Hematopoietic multipotent progenitor cell treated with erythropoietin and hydrocortisone succinate and interleukin-3 and kit ligand, for 8 days (in vitro differentiated cells): ENCODE measurements around the gene ZBTB24.

Experiments used
- DNase-seq: peaks from one replicate; pipeline ENCODE4 v3.0.0-alpha.2; 2015

ZBTB24 gene

DNA sequence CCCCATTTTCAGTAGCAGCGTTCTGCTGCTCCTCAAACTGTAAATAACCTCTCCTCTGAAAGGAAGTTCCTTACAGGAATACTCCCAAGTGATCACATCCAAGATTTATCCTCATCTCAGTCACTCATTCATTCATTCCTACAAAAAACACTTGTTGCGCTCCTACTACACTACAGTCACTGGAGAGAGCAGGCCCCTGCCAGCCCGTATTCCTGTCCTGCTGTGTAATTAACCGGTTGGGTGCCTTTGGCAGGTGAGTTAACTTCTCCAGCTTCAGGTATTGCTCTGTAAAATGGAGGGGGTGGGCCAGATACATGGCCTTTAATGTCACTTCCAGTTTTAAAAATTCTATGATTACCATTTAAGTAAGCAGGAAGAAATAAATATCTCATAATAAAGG, 15.0 kb upstream of the ZBTB24 start:
- no peak for DNase-seq

DNA sequence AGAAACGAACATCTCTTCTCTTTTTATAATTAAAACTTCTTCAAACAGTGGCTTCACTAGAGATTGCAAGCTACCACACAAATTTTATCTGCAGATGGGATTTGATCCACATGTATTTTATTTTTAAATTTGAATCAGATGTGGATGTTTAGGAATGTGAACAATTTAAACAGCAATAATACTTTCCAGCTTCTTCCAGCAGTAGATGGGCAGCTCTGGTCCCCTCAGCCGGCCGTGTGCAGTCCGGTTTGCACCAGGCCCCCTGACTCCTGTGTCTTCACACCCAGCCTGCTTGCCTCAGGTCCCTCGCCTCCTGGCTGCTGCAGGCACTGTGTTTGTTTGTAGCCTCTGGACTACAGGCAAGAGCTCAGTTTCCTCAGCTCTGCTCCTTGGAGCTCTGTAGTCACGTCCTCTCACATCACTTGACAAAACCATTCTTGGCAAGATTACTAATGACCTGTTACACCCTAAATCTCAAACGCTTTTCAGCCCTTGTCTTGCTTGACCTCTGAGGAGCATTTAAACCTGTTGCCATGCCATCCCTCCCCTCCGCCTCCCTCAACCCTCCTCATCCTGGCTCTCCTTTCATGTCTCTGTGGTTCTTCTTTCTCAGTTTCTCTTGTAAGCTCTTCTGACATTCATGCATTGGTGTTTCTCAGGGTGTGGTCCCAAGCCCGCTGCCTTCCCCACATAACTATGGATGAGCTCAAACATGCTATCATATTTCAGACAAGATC, 13.2 kb upstream of the ZBTB24 start:
- DNase-seq = no peak

DNA sequence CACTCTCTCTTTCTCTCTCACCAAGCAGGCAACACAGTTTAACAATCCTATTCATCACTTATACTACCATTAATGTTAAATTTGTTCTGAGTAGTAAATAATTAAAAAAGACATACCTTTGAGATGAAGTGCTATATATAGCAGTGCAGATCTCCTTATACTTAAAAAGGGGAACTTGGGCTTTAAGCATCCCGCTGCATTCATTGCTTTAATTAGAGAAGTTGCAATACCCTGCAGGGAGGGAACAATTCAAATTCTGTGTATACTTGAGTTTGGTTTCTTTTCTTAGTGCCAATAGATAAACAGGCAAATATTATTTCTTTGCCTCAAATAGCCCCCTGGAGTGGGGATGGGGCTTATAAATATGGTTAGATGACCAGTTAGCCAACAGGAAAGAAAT, 10.8 kb upstream of the ZBTB24 start:
- no peak for DNase-seq

DNA sequence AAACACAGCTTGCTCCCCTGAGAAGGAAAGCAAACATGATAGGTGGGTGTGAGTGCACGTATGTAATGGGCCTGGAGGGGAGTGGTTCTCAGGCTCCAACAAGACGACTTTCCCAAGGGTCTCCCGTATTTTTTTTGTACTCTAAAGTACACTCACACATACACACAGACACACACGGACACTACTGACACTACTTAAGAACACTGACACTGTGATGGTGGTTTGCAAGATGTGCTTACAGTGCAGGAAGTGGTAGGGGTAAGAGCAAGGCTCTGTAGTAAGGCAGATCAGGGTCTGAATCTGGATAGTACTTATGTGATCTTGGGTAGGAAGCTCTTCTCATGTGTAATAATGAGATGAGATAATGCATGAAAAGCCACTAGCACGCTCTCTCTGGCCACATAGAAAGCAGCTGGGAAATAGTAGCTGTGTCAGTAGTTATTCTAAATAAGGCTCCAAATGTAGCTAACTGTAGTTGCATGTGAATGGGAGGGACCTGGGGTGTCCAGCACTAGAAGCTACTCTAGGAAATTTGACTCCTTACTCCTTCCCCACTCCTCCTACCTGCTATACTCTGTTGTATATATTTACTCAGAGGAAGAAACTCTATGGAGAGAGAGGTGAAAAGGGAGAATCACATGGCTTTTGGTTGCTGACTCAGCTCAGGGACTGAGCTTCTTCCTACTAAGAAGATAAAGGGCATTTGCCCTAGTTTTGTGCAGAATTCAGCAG, 8.4 kb upstream of the ZBTB24 start:
- peak; percentile 29 for DNase-seq

DNA sequence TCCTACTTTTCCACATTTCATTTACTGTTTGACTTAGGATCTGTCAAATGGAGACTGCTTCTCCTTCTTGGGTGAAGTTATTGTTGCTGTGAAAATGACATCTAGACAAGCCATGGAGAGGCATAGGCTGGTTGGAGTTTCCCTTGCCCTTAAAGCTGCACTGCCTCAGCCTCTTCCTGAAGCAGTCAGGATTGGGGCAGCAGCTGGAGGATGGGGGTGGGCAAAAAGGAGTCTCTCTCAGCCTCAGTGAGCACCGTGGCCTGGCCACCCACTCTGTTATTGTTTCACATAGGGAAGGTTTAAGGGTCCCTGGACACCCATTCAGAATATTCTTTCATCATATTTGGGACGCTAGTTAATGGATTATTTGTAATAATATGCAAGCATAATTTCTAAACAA, 7.7 kb upstream of the ZBTB24 start:
- no peak for DNase-seq

DNA sequence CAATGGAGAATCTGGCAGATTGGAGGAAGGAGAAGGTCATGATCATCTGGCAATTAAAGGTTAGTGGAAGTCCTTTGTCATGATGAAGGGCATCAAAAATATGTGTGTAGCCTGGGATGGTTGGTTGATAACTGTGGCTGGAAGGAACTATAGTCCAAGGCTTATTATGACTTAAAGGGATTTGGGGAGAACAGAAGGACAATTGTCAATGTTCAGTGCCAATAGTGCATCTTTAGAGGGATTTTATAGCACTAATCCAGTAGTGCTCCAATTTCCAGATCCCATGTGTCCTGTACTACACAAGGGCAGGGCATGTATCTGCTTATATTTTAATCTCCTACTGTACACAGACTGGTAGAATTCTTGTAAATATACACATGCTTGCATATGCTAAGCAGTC, 5.0 kb upstream of the ZBTB24 start:
- no peak for DNase-seq

DNA sequence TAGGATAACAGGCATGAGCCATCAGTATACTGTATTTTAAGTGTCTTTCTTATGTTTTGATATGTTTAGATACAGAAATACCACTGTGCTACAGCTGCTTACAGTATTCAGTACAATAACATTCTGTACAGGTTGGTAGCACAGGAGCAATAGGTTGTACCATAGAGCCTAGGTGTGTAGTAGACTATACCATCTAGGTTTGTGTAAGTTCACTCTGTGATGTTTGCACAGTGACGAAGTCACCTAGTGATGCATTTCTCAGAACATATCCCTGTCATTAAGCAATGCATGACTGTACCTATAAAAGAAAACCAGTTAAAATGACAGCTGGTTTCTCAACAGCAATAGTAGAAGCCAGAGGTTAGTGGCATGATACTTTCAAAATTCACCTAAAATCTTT, 3.0 kb upstream of the ZBTB24 start:
- no peak for DNase-seq

DNA sequence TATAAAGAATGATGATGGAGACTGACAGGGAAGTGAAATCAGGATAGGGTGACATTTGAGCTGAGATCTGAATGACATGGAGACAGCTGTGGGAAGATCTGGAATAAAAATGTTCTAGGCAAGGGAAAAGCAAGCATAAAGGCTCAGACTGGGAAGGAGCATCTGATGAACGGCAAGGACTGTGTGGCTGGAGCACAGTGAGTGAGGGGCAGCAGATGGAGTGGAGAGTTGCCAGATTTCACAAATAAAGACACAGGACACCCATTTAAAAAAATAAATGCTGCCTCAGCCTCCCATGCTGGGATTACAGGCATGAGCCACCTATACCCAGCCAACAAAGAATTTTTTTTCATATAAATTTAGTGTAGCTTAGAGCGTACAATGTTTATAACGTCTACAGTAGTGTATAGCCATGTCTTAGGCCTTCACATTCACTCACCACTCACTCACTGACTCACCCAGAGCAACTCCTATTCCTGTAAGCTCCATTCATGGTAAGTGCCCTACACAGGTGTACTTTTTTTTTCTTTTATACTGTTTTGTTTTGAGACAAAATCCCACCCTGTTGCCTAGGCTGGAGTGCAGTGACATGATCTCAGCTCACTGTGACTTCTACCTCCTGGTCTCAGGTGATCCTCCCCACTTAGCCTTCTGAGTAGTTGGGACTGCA, 2.4 kb upstream of the ZBTB24 start:
- DNase-seq = no peak

DNA sequence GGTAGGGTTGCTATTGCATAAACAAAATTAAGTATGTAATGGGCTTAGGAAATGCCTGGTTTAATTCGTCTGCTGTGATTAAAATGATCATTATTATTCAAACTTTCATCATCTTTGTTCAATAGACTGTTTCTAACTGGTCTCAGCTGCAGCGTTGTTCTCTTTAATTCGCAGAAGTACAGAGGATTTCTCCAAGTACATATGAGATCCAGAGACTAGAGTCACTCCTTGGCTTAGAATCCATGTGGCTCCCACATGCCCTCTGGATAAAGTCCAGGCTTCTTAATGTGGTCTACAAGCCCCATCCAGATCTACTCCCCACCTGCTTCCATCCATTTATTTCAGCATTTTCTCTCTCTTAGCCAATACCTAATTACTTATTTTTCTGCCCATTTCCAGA, 1.1 kb upstream of the ZBTB24 start:
- DNase-seq = no peak

DNA sequence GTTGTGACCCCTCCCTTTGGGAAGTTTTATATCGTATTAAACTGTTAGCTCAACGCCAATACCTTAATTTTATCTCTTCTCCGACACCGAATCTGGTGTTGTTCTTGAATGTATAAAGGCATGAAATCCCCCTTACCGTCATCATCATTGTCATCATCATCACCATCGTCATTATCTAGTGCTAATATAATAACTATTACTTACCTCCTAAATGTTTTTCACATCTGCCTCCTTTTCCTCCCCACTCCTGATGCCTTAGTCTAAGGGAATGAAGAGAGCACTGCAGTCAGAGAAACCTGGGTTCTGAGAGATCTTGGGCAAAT, 677 bp upstream of the ZBTB24 start:
- no peak for DNase-seq

DNA sequence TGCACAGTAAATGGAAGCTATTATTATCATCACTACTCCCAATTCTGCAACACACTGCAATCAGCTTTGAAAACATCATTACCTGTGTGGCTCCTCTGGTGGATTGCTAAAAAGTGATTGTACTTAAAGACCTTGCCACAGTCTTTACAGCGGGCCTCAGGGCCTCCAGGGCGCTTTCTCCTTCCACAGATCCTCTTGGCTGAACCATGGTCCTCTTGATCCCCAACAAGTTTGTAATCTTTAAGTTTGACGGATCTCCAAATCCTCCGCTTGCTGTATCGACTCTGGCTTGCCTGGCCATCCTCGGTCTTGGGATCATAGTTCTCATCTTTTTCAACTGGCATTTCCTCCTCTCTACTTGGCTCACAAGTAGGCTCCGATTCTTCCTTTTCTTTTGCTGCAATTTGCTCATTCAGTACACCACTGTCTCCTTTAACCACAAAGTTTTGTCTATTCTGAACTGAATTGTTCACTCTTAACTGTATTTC, 2.0 kb downstream of the ZBTB24 start:
- no peak for DNase-seq

DNA sequence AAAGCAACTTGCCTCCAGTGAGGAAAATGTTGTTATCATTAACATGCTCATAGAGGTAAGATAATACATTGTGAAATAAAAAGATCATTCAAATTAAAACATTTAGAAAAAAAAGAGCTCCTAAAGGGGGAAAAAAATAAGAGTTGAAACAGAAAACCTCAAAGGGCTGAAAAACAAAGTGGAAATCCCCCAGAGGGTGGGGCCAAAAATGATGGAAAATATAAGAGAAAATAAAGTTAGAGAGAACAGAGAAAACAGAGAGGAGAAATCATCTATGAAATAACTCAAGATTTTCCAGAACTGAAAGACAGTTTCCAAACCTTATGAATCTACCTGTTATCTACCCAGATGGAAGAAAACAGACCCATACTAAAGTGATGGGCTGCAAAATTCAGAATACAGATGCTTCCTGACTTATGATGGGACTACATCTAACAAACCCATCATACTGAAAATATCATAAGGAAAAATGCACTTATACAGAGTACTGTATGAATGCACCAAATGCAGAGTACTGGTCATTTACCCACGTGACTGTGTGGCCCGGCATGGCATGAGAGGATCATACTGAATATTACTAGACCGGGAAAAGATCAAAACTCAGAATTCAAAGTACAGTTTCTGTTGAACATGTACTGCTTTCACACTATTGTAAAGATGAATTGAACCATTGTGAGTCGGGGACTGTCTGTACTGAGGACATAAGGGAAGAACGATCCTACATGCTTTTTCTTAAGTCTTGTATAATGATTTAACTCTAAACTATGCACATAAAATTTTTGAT, 4.0 kb downstream of the ZBTB24 start:
- DNase-seq = no peak

DNA sequence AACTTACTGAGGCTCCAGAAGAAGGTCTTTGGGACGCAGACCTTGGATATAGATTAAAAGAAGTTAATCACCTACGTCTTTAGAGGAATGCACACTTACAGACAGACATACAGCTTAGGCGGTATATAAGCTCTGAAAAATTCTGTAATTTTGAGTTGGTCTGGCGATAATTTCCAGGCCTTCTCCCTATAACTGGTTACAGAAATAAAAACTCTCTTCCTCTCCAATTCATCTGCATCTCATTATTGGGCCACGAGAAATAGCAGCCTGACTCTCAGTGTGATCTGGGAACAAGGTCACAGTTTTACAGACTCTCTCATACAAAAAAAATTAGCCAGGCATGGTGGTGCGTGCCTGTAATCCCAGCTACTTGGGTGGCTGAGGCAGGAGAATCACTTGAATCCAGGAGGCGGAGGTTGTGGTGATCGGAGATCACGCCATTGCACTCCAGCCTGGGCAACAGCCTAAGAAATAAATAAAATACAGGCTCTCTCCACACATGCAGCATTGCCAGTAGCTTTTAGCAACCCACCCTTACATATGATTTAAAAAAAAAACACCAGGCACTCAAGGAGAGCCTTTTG, 4.7 kb downstream of the ZBTB24 start:
- DNase-seq = no peak

DNA sequence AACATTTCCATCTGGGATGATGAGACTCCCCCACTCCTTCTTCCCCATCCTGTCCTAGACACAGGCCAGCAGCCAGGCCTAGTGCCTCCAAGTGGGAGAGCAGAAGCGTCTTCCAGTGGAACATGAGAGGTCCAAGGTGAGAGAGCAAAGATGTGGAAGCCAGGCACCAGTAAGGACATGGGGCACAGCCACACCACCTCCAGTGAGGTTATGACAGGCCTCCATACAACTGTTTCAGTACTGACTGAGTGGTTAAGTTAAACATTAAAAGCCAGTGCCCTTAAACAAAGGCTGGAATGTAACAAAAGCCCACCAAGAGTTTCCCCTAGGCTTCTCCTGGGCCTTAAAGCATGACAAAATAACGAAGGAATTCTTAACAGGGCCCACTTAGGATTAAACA, 5.3 kb downstream of the ZBTB24 start:
- DNase-seq = no peak

DNA sequence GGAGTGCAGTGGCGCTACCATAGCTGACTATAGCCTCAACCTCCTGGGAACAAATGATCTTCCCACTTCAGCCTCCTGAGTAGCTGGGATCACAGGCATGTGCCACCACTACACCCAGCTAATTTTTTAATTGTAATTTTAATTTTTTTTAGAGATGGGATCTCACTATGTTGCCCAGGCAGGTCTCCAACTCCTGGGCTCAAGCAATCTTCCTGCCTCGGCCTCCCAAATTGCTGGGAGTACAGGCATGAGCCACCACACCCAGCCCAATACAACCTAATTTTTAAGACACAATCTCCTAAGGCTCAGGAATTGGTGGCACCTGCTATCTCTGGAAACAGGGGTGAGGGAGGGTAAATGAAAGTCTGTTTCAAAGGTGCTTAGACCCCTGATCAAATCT, 5.8 kb downstream of the ZBTB24 start:
- no peak for DNase-seq

DNA sequence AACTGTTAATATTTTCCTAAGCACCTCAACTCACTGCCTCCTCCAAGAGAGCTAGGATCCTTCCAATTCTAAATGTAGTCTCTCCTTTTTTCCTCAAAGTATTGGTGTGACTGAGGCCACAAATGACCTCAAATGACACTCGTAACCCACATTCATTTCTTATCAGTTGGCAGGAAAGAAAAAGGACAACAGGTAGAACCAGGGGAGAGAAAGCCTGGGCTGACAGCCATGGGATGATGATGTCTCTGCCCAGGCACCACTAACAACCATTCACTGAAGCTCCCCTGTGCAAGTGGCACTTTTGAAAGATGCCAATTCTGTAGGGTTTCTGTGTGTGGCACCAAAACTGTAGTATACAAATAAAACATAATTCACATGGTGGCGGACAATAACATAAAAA, 7.4 kb downstream of the ZBTB24 start:
- no peak for DNase-seq

DNA sequence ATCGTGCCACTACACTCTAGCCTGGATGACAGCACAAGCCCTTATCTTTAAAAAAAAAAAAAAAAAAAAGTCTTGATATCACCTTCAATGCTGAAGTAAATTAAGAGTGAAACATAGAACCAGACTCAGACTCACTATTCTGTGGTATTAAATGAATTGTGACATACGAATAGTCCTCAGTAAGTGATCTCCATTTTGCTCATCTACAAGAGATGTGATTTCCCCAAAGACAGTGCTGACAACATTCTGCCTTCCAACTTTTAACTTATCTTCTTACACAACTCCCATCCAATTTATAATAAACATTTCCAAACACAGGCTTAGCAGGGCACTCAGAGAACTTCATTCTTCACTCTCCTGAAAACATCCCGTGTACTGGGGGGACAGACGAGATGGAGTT, 8.0 kb downstream of the ZBTB24 start:
- DNase-seq = no peak

DNA sequence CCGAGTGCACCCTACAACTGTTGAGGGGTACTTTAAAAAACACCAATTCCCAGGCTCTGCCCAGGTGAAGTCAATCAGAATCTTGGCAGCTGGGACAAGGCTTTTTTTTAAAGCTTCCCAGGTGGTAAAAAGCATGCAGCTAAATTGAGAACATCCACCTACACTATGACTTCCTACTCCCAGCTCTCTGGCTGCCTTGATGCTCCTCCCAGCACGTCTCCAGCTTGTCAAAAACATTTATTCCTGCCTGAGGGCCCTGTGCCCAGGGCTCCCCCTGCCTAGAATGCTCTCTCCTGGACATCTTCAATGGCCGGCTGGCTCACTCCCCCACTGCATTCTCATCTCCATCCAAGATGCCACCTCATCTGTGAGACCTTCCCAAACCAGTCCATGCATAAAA, 9.9 kb downstream of the ZBTB24 start:
- DNase-seq = no peak

DNA sequence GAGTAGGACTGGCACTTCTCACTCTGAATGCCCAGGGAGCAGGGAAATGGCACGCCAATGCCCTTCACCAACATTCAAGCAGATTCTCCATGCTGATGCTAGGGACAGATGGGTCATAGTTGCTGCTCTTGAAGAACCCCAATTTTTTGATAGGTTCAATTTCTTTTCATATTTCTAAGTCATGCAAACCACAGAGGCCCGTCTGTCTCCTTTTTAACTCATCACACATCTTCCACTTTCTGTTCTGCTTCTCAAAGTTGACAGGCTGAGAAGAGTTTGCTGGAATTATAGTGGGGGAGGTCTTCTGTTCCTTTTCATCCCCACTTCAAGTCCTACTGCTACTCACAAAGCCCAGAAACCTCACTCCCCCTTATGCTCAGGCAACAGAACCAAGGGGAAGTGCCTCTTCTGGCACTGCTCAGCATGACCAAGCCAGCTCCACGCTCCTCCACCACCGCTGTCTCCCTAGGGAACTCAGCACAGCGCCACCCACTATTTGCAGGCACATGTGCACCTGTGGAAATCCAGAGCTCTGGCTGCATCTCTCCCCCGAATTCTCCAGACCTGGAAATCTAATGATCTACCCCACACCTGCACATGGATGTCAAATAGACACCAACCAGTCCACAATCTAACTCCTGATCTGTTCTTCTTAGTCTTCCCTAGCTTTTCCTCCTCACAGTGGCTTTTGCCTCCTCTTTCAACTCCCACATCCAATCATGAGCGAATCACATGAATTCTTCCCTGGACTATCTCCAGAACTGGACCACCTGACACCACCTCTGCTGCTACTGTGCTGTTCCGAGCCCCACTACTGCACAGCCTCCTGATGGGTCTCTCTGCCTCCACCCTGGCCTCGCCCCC, 10.7 kb downstream of the ZBTB24 start:
- DNase-seq = no peak

DNA sequence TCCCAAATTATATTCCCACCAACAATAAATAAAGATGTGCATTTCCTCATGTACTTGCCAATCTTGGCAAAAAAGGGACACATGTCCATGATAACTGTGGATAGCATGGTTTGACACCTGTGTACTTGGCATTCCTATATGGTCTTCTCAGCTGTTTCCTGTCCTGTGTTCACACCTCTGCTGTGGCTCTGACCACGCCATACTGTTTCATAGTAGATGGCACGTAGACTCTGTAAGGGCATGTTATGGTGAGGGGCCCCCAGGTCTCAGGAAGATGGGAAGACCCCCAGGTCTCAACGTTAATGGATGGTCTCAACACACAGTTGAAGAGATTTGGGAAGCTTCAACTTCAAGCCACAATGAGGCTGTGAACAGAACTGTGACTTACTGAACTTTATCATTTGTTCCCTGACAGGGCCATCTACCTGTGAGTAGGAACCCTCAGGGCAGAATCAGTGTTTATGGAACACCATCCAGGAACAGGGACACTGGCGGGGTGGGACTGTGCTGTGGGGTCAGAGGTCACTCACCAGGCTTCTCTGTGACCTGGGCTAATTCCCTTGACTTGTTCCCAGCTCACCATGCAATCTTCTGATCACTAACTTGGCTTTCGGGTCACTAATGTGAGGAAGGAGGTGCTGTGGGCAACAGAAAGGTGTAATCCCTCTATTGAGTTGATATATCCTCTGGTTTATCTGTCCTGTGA, 11.8 kb downstream of the ZBTB24 start:
- DNase-seq = no peak

DNA sequence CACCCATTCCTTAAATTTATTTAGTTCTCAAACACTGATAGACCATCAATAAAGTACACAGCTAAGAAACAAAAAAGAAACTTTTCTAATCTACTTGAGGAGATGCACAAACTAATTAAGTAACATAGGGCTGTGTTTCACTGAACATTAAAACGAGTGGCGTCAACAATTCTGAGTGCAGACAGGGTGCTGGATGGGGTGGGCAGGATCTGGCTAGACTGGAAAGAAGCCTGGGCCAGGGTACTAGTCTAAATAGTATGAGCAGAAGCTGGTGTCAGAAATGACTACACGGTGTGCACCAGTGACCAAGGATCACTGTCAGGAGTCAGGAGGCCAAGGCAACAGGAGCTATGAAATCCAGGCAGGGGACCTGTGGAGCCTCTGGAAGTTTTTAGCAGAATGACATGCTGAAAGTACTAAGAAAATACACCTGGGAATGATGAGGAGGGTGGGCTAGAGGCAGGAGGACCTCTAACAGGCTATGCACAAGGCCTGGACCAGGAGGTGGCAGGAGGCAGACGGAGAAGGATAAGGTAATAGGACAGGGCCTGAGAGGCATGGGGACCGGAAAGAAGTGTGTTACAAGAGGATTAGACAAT, 13.3 kb downstream of the ZBTB24 start:
- no peak for DNase-seq
